GM23338 (cell line): ENCODE measurements around the gene SBF2. TPM values are rescaled to one million over a fixed set of nuclear protein-coding genes. Genes with fewer than 3 reads are reported as not detected.
"Not testable (repeated sequence)": the region's sequence is repeated elsewhere in the genome, so short reads cannot be mapped to it uniquely, and the experiment has no call there.

ENCODE experiments used
- ATAC-seq: fragments of 200-7000 bp; cut with Tn5 transposase; 3 replicates; pipeline ENCODE4 v1.9.1; 2020
- DNase-seq: peaks from one replicate; pipeline ENCODE4 v3.0.0-alpha.2; 2015; ENCODE audit warnings: low spot score
- H2AFZ ChIP-seq: fragments of 200-600 bp; sonication (generic); 2 replicates; pipeline ENCODE4 v1.8.0; 2016; ENCODE audit warnings: antibody characterized with exemption, mild to moderate bottlenecking, moderate library complexity
- H3F3A ChIP-seq: fragments of 200-600 bp; sonication (generic); replicated peaks from 2 replicates; pipeline ENCODE4 v1.8.0; 2017; ENCODE audit warnings: antibody characterized with exemption, mixed run types, low read depth
- H3K27ac ChIP-seq: fragments of 200-600 bp; sonication (generic); 2 replicates; pipeline ENCODE4 v1.6.1; 2016; ENCODE audit warnings: low read depth
- H3K27me3 ChIP-seq: fragments of 200-600 bp; sonication (generic); 2 replicates; pipeline ENCODE4 v1.8.0; 2016; ENCODE audit warnings: mild to moderate bottlenecking, mixed run types, moderate library complexity; ENCODE audit not compliant: insufficient read depth
- H3K36me3 ChIP-seq: fragments of 200-600 bp; sonication (generic); 2 replicates; pipeline ENCODE4 v1.8.0; 2016; ENCODE audit warnings: mild to moderate bottlenecking; ENCODE audit not compliant: insufficient read depth
- H3K4me1 ChIP-seq: fragments of 200-600 bp; sonication (generic); 2 replicates; pipeline ENCODE4 v1.8.0; 2016; ENCODE audit warnings: mild to moderate bottlenecking, moderate library complexity; ENCODE audit not compliant: insufficient read depth
- H3K4me2 ChIP-seq: fragments of 200-600 bp; sonication (generic); 2 replicates; pipeline ENCODE4 v1.7.1; 2017; ENCODE audit warnings: mixed run types
- H3K4me3 ChIP-seq: fragments of 200-600 bp; sonication (generic); 2 replicates; pipeline ENCODE4 v1.6.1; 2016; ENCODE audit warnings: mixed run types
- H3K79me2 ChIP-seq: fragments of 200-600 bp; sonication (generic); replicated peaks from 2 replicates; pipeline ENCODE4 v1.8.0; 2017; ENCODE audit warnings: mild to moderate bottlenecking; ENCODE audit not compliant: insufficient read depth
- H3K9me2 ChIP-seq: fragments of 200-600 bp; sonication (generic); 2 replicates; pipeline ENCODE4 v1.8.0; 2017; ENCODE audit not compliant: insufficient read depth
- H4K20me1 ChIP-seq: fragments of 200-600 bp; sonication (generic); replicated peaks from 2 replicates; pipeline ENCODE4 v1.8.0; 2017; ENCODE audit warnings: mild to moderate bottlenecking; ENCODE audit not compliant: insufficient read depth
- H3K27ac Mint-ChIP-seq: 2 replicates; pipeline ENCODE4 v1.8.0; 2020; ENCODE audit warnings: inconsistent platforms, mild to moderate bottlenecking, moderate library complexity, mixed read lengths
- H3K27me3 Mint-ChIP-seq: 3 replicates; pipeline ENCODE4 v1.8.0; 2022; ENCODE audit warnings: low read depth, mild to moderate bottlenecking, moderate library complexity, mixed read lengths, inconsistent platforms; ENCODE audit not compliant: insufficient read depth, poor library complexity
- H3K36me3 Mint-ChIP-seq: 3 replicates; pipeline ENCODE4 v1.8.0; 2021; ENCODE audit warnings: low read depth, mild to moderate bottlenecking, inconsistent platforms, moderate library complexity, mixed read lengths
- H3K4me1 Mint-ChIP-seq: 3 replicates; pipeline ENCODE4 v1.8.0; 2020; ENCODE audit warnings: mild to moderate bottlenecking, inconsistent platforms, mixed read lengths
- H3K4me3 Mint-ChIP-seq: 3 replicates; pipeline ENCODE4 v1.8.0; 2021; ENCODE audit warnings: moderate library complexity, mild to moderate bottlenecking, inconsistent platforms, mixed read lengths
- H3K9me3 Mint-ChIP-seq: 3 replicates; pipeline ENCODE4 v1.8.0; 2020; ENCODE audit warnings: moderate library complexity, mild to moderate bottlenecking, inconsistent platforms, mixed read lengths
- CREB1 ChIP-seq: fragments of 250-450 bp; sonication (Bioruptor Pico); IDR thresholded peaks from 2 replicates; pipeline ENCODE4 v1.5.0; 2020; ENCODE audit warnings: low read depth, mild to moderate bottlenecking, moderate library complexity
- CTCF ChIP-seq, 2 experiments: fragments of 200-600 bp in 1 of 2; sonication (generic) in 1 of 2; conservative IDR thresholded peaks; 2 replicates each; pipeline versions ENCODE4 v1.5.1 to v1.6.1; 2016 to 2017; ENCODE audit warnings: antibody characterized with exemption in 2 of 2, low read depth in 2 of 2, mild to moderate bottlenecking in 2 of 2, moderate library complexity in 1 of 2
- EZH2phosphoT487 ChIP-seq: fragments of 200-600 bp; sonication (generic); IDR thresholded peaks from one replicate; pipeline ENCODE4 v1.8.1; 2018; ENCODE audit warnings: antibody characterized with exemption; ENCODE audit not compliant: unreplicated experiment
- REST ChIP-seq: IDR thresholded peaks from one replicate; pipeline ENCODE4 v1.6.1; 2018; ENCODE audit warnings: antibody characterized with exemption; ENCODE audit not compliant: unreplicated experiment
- STAT1 ChIP-seq: IDR thresholded peaks from one replicate; pipeline ENCODE4 v1.6.1; 2016; ENCODE audit warnings: antibody characterized with exemption; ENCODE audit not compliant: unreplicated experiment
- polyA plus RNA-seq: library from polyadenylated mRNA; unstranded; fragments of >200 nt; fragmentation: Nextera tagmentation; extraction: Ambion mirVana; gene quantifications from 2 replicates; pipeline ENCODE4 v1.2.1, GENCODE V29; 2016
- total RNA-seq: library from RNA; depleted of rRNA; stranded (reverse); fragments of >200 nt; shearing (Covaris generic); gene quantifications from 2 replicates; pipeline ENCODE4 v1.2.3, GENCODE V29; 2014

Gene SBF2
- total and polyA plus RNA-seq, 2 experiments from 2014 or later, result 25.6 to 53.5 TPM

- no peak for TF ChIP-seq CTCF (conservative IDR thresholded peaks at IDR 0.05; ENCODE audit: low read depth in 2 of 2)
- no peak for TF ChIP-seq EZH2phosphoT487
- no peak for TF ChIP-seq REST
- TF ChIP-seq CREB1 (CRISPR knock-in tag), result no peak
- no peak for TF ChIP-seq STAT1
These were observed 154.9 kb downstream of the SBF2 start (continued) for GRCh38 chr11:10139143-10139542.

- Mint-ChIP-seq H3K27me3 (peaks cover 3% of the 10 kb centered on the region), H3K9me3 (peaks cover 36% of the 10 kb centered on the region), H3K36me3 (peaks cover 61% of the 10 kb centered on the region), H3K4me1 (peaks cover 5% of the 10 kb centered on the region), H3K27ac (no peak overlapping the region), H3K4me3 (no peak overlapping the region)
- Histone ChIP-seq H3F3A (no peaks in the 10 kb centered on the region), H3K4me2 (no peak overlapping the region), H3K4me1 (0 out of 2 replicates have a peak, but pooled peaks cover 6% of the 10 kb centered on the region), H4K20me1 (no peaks in the 10 kb centered on the region), H3K9me2 (no peaks in the 10 kb centered on the region; the same call in 1 of the 2 replicates), H3K36me3 (no peaks in the 10 kb centered on the region; the same call in 1 of the 2 replicates), H3K27ac (no peak overlapping the region), H3K4me3 (no peak overlapping the region), H3K79me2 (peaks cover 5% of the 10 kb centered on the region; the same call in 1 of the 2 replicates), H3K27me3 (no peaks in the 10 kb centered on the region), H2AFZ (no peak overlapping the region)
- ATAC-seq (no peak), DNase-seq (no peak)
- no peak for TF ChIP-seq CTCF (conservative IDR thresholded peaks at IDR 0.05; ENCODE audit: low read depth in 2 of 2)
These were observed 159.0 kb downstream of the SBF2 start for GRCh38 chr11:10134975-10135481.

- not testable (repeated sequence) for H3K4me3 Mint-ChIP-seq, DNase-seq, H3K4me3 ChIP-seq, H3K4me1 Mint-ChIP-seq, H3K9me2 ChIP-seq, H3K27me3 Mint-ChIP-seq, H3K4me2 ChIP-seq, H3K27me3 ChIP-seq, H3K79me2 ChIP-seq, H2AFZ ChIP-seq, H3K27ac ChIP-seq, H3K36me3 ChIP-seq, H3K4me1 ChIP-seq, ATAC-seq, H4K20me1 ChIP-seq, H3F3A ChIP-seq, H3K27ac Mint-ChIP-seq
- Mint-ChIP-seq H3K9me3 (peaks cover 36% of the 10 kb centered on the region), H3K36me3 (peaks cover 61% of the 10 kb centered on the region)
These were observed 159.8 kb downstream of the SBF2 start for GRCh38 chr11:10134226-10134625.

GRCh38 chr11:10133251-10133650, 160.8 kb downstream of the SBF2 start:
- H3K36me3 ChIP-seq, H3K27ac Mint-ChIP-seq, H3F3A ChIP-seq, H3K4me3 ChIP-seq, H3K4me1 Mint-ChIP-seq, H2AFZ ChIP-seq, H4K20me1 ChIP-seq, H3K27ac ChIP-seq, H3K4me3 Mint-ChIP-seq, H3K4me1 ChIP-seq, ATAC-seq, H3K79me2 ChIP-seq, H3K27me3 ChIP-seq, H3K9me2 ChIP-seq, H3K4me2 ChIP-seq, DNase-seq, H3K27me3 Mint-ChIP-seq: not testable (repeated sequence)
- Mint-ChIP-seq H3K9me3 (peaks cover 32% of the 10 kb centered on the region), H3K36me3 (peaks cover 57% of the 10 kb centered on the region)
